HEK293 (cell line): ENCODE results near the gene CFAP43.
A peak's percentile ranks its signal among the peaks of the same experiment; 100 is the strongest.

ENCODE experiments used
- CTCF ChIA-PET: fragments of 350-600 bp; formaldehyde crosslinking; extraction: SDS; loops from one replicate; lab custom pipeline; 2021; ENCODE audit warnings: antibody characterized with exemption; lab: Yijun Ruan, JAX
- POLR2A ChIA-PET: fragments of 300-600 bp; formaldehyde crosslinking; extraction: SDS; loops from one replicate; lab custom pipeline; 2020; ENCODE audit warnings: antibody characterized with exemption, inconsistent platforms; lab: Yijun Ruan, JAX
- H3K27ac ChIP-seq: fragments of 200-500 bp; sonication (Bioruptor generic); 2 replicates; pipeline ENCODE4 v1.5.1; 2014; ENCODE audit warnings: low read depth, low read length, control low read depth, inconsistent platforms; ENCODE audit errors: extremely low read depth
- H3K36me3 ChIP-seq, 2 experiments: fragments of 200-500 bp in 1 of 2; sonication (Bioruptor generic) in 1 of 2; 1 replicate in 1 of 2; 2 replicates in 1 of 2; pipeline ENCODE4 v1.5.1; 2014 to 2017; ENCODE audit warnings: inconsistent platforms in 2 of 2, low read length in 2 of 2; ENCODE audit not compliant: control insufficient read depth in 2 of 2, insufficient read depth in 1 of 2
- H3K4me1 ChIP-seq: fragments of 200-500 bp; sonication (Bioruptor generic); 2 replicates; pipeline ENCODE4 v1.5.1; 2014; ENCODE audit warnings: mild to moderate bottlenecking, low read length, inconsistent platforms; ENCODE audit not compliant: control insufficient read depth, insufficient read depth
- H3K4me3 ChIP-seq: 2 replicates; pipeline ENCODE4 v1.5.1; 2011; ENCODE audit warnings: low read depth, mild to moderate bottlenecking, control low read depth, low read length, moderate library complexity
- H3K9me3 ChIP-seq: fragments of 200-500 bp; sonication (Bioruptor generic); 2 replicates; pipeline ENCODE4 v1.5.1; 2014; ENCODE audit warnings: low read depth, low read length, inconsistent platforms; ENCODE audit not compliant: control insufficient read depth, insufficient read depth
- KLF1 ChIP-seq: fragments of 450-650 bp; formaldehyde crosslinking; IDR thresholded peaks from 2 replicates; pipeline ENCODE4 v1.5.1; 2016; ENCODE audit warnings: missing biosample characterization, missing genetic modification characterization
- MYNN ChIP-seq: fragments of 450-650 bp; formaldehyde crosslinking; IDR thresholded peaks from 2 replicates; pipeline ENCODE4 v1.5.1; 2016; ENCODE audit warnings: missing biosample characterization, missing genetic modification characterization, borderline replicate concordance
- OVOL3 ChIP-seq: fragments of 450-650 bp; formaldehyde crosslinking; IDR thresholded peaks from 2 replicates; pipeline ENCODE4 v1.5.1; 2016; ENCODE audit warnings: missing biosample characterization, missing genetic modification characterization
- PRDM1 ChIP-seq: fragments of 450-650 bp; formaldehyde crosslinking; IDR thresholded peaks from 2 replicates; pipeline ENCODE4; 2016; ENCODE audit warnings: missing biosample characterization, missing genetic modification characterization
- PRDM6 ChIP-seq: fragments of 450-650 bp; formaldehyde crosslinking; IDR thresholded peaks from 2 replicates; pipeline ENCODE4 v1.5.1; 2017; ENCODE audit warnings: missing biosample characterization, missing genetic modification characterization
- YY2 ChIP-seq: fragments of 450-650 bp; formaldehyde crosslinking; IDR thresholded peaks from 2 replicates; pipeline ENCODE4 v1.5.1; 2016; ENCODE audit warnings: missing biosample characterization, missing genetic modification characterization
- ZBTB17 ChIP-seq: fragments of 450-650 bp; formaldehyde crosslinking; IDR thresholded peaks from 2 replicates; pipeline ENCODE4 v1.5.1; 2016; ENCODE audit warnings: missing biosample characterization, missing genetic modification characterization
- ZBTB20 ChIP-seq: fragments of 450-650 bp; formaldehyde crosslinking; IDR thresholded peaks from 2 replicates; pipeline ENCODE4 v1.5.1; 2016; ENCODE audit warnings: missing biosample characterization, missing genetic modification characterization
- ZFHX2 ChIP-seq: fragments of 450-650 bp; formaldehyde crosslinking; conservative IDR thresholded peaks from 2 replicates; pipeline ENCODE4 v1.5.1; 2016; ENCODE audit warnings: missing biosample characterization, missing genetic modification characterization
- ZNF114 ChIP-seq: fragments of 450-650 bp; formaldehyde crosslinking; IDR thresholded peaks from 2 replicates; pipeline ENCODE4 v1.5.0; 2017; ENCODE audit warnings: missing biosample characterization, missing genetic modification characterization
- ZNF19 ChIP-seq: fragments of 450-650 bp; formaldehyde crosslinking; IDR thresholded peaks from 2 replicates; pipeline ENCODE4; 2016; ENCODE audit warnings: missing biosample characterization, missing genetic modification characterization, low read depth
- ZNF211 ChIP-seq: fragments of 450-650 bp; formaldehyde crosslinking; IDR thresholded peaks from 2 replicates; pipeline ENCODE4 v1.5.1; 2016; ENCODE audit warnings: low read depth, missing biosample characterization, missing genetic modification characterization
- ZNF266 ChIP-seq: fragments of 450-650 bp; formaldehyde crosslinking; IDR thresholded peaks from 2 replicates; pipeline ENCODE4 v1.5.1; 2016; ENCODE audit warnings: missing biosample characterization, missing genetic modification characterization, low read depth
- ZNF311 ChIP-seq: fragments of 450-650 bp; formaldehyde crosslinking; IDR thresholded peaks from 2 replicates; pipeline ENCODE4 v1.5.1; 2017; ENCODE audit warnings: missing biosample characterization, missing genetic modification characterization, borderline replicate concordance
- ZNF341 ChIP-seq: fragments of 450-650 bp; formaldehyde crosslinking; IDR thresholded peaks from 2 replicates; pipeline ENCODE4; 2016; ENCODE audit warnings: low read depth, missing biosample characterization, missing genetic modification characterization
- ZNF354C ChIP-seq: fragments of 450-650 bp; formaldehyde crosslinking; IDR thresholded peaks from 2 replicates; pipeline ENCODE4 v1.5.1; 2016; ENCODE audit warnings: missing biosample characterization, missing genetic modification characterization, low read depth, borderline replicate concordance
- ZNF677 ChIP-seq: fragments of 450-650 bp; IDR thresholded peaks from 2 replicates; pipeline ENCODE4 v1.5.0; 2018; ENCODE audit warnings: missing biosample characterization, mild to moderate bottlenecking, missing genetic modification characterization, moderate library complexity
- TF ChIP-seq, protein P1 (sequence below): fragments of 450-650 bp; formaldehyde crosslinking; IDR thresholded peaks from 2 replicates; pipeline ENCODE4 v1.5.1; 2016; ENCODE audit warnings: missing biosample characterization, missing genetic modification characterization
- TF ChIP-seq, protein P2 (sequence below): fragments of 450-650 bp; formaldehyde crosslinking; IDR thresholded peaks from 2 replicates; pipeline ENCODE4 v1.5.1; 2016; ENCODE audit warnings: missing biosample characterization, missing genetic modification characterization, low read depth
- TF ChIP-seq, protein P3 (sequence below): fragments of 450-650 bp; formaldehyde crosslinking; IDR thresholded peaks from 2 replicates; pipeline ENCODE4 v1.5.1; 2016; ENCODE audit warnings: missing biosample characterization, missing genetic modification characterization
- TF ChIP-seq, protein P4 (sequence below): fragments of 450-650 bp; formaldehyde crosslinking; IDR thresholded peaks from 2 replicates; pipeline ENCODE4 v1.5.1; 2016; ENCODE audit warnings: missing biosample characterization, missing genetic modification characterization, borderline replicate concordance

CFAP43 gene

DNA sequence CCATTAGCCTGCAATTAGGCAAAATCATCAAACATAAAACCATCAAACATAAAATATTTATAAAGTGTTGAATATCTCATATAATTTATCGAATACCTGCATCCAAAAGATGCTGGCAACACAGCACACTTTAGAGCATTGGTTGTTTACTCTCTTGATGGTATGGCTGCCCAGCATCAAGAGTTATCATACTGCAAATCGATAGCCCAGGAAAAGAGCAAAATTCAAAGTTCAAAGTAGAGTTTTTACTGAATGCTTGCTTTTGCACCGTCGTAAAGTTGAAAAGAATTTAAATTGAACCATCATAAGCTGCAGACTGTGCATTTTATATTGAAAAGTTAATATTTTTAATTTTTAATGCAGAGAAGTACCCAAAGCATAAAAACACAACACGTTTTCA is 32.6 kb upstream of the CFAP43 start:
- ChIA-PET POLR2A (interaction anchor here (3.1 kb wide), 1 partner anchor 10 kb away, joined by 10 read pairs; the partner anchor contains the start of gene GSTO1), CTCF (interaction anchor here (4.7 kb wide), 1 partner anchor 10 kb away, joined by 21 read pairs; no protein-coding TSS in a partner anchor)
- Histone ChIP-seq H3K4me1 (0 out of 2 replicates have a peak, but pooled peaks cover 2% of the 10 kb centered on the region), H3K9me3 (no peaks in the 10 kb centered on the region), H3K4me3 (no peak overlapping the region), H3K27ac (no peak overlapping the region), H3K36me3 (peaks cover 55 to 88% of the 10 kb centered on the region in 2 experiments)
- TF ChIP-seq KLF1 (tag by site-specific recombination) (no peak), ZBTB17 (tag by site-specific recombination) (no peak), MYNN (no peak), ZNF211 (tag by site-specific recombination) (no peak), ZNF114 (tag by site-specific recombination) (no peak), OVOL3 (tag by site-specific recombination) (no peak), ZNF354C (tag by site-specific recombination) (no peak), ZFHX2 (tag by site-specific recombination) (no peak), YY2 (no peak), ZNF341 (no peak), ZNF266 (no peak), ZNF19 (tag by site-specific recombination) (no peak), ZNF311 (tag by site-specific recombination) (no peak)
- TF ChIP-seq, protein P1, sequence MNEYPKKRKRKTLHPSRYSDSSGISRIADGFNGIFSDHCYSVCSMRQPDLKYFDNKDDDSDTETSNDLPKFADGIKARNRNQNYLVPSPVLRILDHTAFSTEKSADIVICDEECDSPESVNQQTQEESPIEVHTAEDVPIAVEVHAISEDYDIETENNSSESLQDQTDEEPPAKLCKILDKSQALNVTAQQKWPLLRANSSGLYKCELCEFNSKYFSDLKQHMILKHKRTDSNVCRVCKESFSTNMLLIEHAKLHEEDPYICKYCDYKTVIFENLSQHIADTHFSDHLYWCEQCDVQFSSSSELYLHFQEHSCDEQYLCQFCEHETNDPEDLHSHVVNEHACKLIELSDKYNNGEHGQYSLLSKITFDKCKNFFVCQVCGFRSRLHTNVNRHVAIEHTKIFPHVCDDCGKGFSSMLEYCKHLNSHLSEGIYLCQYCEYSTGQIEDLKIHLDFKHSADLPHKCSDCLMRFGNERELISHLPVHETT (tag by site-specific recombination): no peak
- TF ChIP-seq, protein P2, sequence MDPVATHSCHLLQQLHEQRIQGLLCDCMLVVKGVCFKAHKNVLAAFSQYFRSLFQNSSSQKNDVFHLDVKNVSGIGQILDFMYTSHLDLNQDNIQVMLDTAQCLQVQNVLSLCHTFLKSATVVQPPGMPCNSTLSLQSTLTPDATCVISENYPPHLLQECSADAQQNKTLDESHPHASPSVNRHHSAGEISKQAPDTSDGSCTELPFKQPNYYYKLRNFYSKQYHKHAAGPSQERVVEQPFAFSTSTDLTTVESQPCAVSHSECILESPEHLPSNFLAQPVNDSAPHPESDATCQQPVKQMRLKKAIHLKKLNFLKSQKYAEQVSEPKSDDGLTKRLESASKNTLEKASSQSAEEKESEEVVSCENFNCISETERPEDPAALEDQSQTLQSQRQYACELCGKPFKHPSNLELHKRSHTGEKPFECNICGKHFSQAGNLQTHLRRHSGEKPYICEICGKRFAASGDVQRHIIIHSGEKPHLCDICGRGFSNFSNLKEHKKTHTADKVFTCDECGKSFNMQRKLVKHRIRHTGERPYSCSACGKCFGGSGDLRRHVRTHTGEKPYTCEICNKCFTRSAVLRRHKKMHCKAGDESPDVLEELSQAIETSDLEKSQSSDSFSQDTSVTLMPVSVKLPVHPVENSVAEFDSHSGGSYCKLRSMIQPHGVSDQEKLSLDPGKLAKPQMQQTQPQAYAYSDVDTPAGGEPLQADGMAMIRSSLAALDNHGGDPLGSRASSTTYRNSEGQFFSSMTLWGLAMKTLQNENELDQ (tag by site-specific recombination): no peak
- TF ChIP-seq, protein P3, sequence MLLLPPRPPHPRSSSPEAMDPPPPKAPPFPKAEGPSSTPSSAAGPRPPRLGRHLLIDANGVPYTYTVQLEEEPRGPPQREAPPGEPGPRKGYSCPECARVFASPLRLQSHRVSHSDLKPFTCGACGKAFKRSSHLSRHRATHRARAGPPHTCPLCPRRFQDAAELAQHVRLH (tag by site-specific recombination): no peak

DNA sequence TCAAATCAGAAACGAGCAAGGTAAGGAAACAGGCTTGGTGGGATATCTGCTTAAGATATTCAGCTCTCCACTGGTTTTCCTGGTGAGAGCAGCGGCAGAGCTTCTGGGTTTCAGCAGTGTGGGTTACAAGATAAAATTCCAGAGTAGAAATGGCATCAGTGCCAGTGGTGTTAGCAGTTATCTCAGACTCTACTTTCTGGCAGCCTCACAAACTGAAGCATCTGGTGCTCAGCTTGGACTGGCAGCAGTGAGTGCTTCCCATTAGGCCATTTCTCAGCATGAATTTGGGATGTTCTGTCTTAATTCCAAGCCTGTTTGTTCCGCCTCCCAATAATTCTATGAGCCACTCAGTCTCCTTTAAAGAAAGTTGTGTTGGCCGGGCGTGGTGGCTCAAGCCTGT is 29.9 kb upstream of the CFAP43 start:
- CTCF ChIA-PET: interaction anchor here (1.2 to 2.3 kb wide), 2 partner anchors 11 to 14 kb away, joined by 5 read pairs; no protein-coding TSS in a partner anchor
- TF ChIP-seq ZNF677 (no peak), ZBTB17 (tag by site-specific recombination) (peak; percentile 36; the same call in 1 of the 2 replicates)
- H3K36me3 ChIP-seq: peaks cover 74 to 98% of the 10 kb centered on the region in 2 experiments
- no peaks in the 10 kb centered on the region for H3K9me3 ChIP-seq
- H3K4me3 ChIP-seq: no peak overlapping the region
- POLR2A ChIA-PET: interaction anchor here (3.1 kb wide), 1 partner anchor 7 kb away, joined by 10 read pairs; the partner anchor contains the start of gene GSTO1
- no peak overlapping the region for H3K27ac ChIP-seq
- H3K4me1 ChIP-seq: no peaks in the 10 kb centered on the region

DNA sequence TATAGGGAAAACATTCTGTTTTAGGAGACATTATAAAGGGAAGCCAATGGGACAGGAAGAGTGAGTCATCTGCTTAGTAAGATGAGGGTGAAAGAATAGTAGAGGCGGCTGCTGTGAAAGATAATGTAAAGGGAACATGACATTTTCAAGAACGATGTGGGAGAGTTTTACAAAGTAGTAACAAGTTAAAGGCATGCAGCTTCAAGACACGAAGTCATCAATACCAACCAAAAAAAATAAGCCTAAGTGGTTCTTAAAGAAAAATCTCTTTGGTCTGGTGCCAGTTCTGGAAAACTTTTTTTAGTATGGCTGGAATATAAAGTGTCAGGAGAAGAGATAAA is 28.6 kb upstream of the CFAP43 start:
- no peak overlapping the region for H3K4me3 ChIP-seq
- H3K9me3 ChIP-seq: no peaks in the 10 kb centered on the region
- H3K4me1 ChIP-seq: peaks cover 3% of the 10 kb centered on the region; the same call in 1 of the 2 replicates
- ChIA-PET POLR2A (no interaction called here), CTCF (interaction anchor here (0.6 to 2.3 kb wide), 2 partner anchors 13 to 859 kb away, joined by 5 read pairs; no protein-coding TSS in a partner anchor)
- peaks cover 63 to 93% of the 10 kb centered on the region in 2 experiments for H3K36me3 ChIP-seq
- TF ChIP-seq PRDM1 (tag by site-specific recombination) (peak; percentile 67), ZBTB20 (no peak), PRDM6 (tag by site-specific recombination) (peak; percentile 36; the same call in 1 of the 2 replicates)
- TF ChIP-seq, protein P4, sequence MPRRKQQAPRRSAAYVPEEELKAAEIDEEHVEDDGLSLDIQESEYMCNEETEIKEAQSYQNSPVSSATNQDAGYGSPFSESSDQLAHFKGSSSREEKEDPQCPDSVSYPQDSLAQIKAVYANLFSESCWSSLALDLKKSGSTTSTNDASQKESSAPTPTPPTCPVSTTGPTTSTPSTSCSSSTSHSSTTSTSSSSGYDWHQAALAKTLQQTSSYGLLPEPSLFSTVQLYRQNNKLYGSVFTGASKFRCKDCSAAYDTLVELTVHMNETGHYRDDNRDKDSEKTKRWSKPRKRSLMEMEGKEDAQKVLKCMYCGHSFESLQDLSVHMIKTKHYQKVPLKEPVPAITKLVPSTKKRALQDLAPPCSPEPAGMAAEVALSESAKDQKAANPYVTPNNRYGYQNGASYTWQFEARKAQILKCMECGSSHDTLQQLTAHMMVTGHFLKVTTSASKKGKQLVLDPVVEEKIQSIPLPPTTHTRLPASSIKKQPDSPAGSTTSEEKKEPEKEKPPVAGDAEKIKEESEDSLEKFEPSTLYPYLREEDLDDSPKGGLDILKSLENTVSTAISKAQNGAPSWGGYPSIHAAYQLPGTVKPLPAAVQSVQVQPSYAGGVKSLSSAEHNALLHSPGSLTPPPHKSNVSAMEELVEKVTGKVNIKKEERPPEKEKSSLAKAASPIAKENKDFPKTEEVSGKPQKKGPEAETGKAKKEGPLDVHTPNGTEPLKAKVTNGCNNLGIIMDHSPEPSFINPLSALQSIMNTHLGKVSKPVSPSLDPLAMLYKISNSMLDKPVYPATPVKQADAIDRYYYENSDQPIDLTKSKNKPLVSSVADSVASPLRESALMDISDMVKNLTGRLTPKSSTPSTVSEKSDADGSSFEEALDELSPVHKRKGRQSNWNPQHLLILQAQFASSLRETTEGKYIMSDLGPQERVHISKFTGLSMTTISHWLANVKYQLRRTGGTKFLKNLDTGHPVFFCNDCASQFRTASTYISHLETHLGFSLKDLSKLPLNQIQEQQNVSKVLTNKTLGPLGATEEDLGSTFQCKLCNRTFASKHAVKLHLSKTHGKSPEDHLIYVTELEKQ (tag by site-specific recombination): no peak
- TF ChIP-seq, all 188 proteins: peak for 2
- no peak overlapping the region for H3K27ac ChIP-seq
